ENCODE results near the gene DNER. TPM values are rescaled to one million over a fixed set of nuclear protein-coding genes. Genes with fewer than 3 reads are reported as not detected.

The DNER gene
- total RNA-seq, 3 donors from 2014 or later (not counting 1 experiment from before 2014, with no cell fraction given): not detected

DNA sequence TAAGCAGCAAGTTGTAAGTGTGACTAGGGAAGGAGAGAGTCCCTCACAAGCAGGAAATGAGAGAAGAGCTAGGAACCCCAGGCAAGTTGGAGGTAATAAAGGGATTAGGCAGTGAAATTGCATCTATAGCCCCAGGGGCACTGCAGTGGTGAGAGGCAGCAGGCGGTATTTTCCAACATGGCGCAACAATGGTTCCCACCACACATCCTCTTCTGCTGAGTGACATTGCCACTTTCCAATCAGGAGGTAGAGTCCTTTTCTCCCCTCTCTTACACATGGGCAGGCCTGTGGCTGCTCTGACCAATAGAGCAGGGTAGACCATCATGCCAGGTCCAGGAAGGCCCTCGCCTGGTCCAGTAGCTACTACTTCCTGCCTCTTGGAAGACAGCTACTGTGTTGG lies 86.6 kb downstream of the DNER start:
- intact Hi-C loops (cut with micrococcal nuclease): no loop called here
- Mint-ChIP-seq H3K27ac (no peak overlapping the region), H3K36me3 (no peaks in the 10 kb centered on the region), H3K9me3 (no peaks in the 10 kb centered on the region), H3K27me3 (ENCODE audit: low read depth in 2 of 2) (peaks cover 18 to 19% of the 10 kb centered on the region in 2 donors), H3K4me3 (no peak overlapping the region), H3K4me1 (no peaks in the 10 kb centered on the region)
- no peaks in the 10 kb centered on the region for H3K4me1 ChIP-seq (ENCODE audit: control insufficient read depth, insufficient read depth, low read length)
- DNase-seq (no peak), ATAC-seq (no peak)
- H3K4me3 ChIP-seq (ENCODE audit: low read length): no peak overlapping the region
- H3K27me3 ChIP-seq (ENCODE audit: control insufficient read depth, insufficient read depth, low read length): no peaks in the 10 kb centered on the region
- no peak for TF ChIP-seq CTCF (IDR thresholded peaks at IDR 0.05)
- 63% methylated on average over 3 of the region's 3 CpGs for WGBS (ENCODE audit: insufficient coverage)
- H3K9me3 ChIP-seq (ENCODE audit: control insufficient read depth, insufficient read depth, low read length): no peaks in the 10 kb centered on the region
- H3K27ac ChIP-seq (ENCODE audit: low read length): no peak overlapping the region
- H3K36me3 ChIP-seq (ENCODE audit: control insufficient read depth, insufficient read depth, low read length): no peaks in the 10 kb centered on the region

GRCh38 chr2:229622495-229623355 lies 91.6 kb downstream of the DNER start:
- intact Hi-C loops (cut with micrococcal nuclease): no loop called here
- Mint-ChIP-seq H3K9me3 (no peaks in the 10 kb centered on the region), H3K27me3 (ENCODE audit: low read depth in 2 of 2) (peaks cover 13 to 17% of the 10 kb centered on the region in 2 donors), H3K27ac (no peak overlapping the region), H3K36me3 (no peaks in the 10 kb centered on the region), H3K4me3 (no peak overlapping the region), H3K4me1 (no peaks in the 10 kb centered on the region)
- Histone ChIP-seq H3K36me3 (ENCODE audit: control insufficient read depth, insufficient read depth, low read length) (no peaks in the 10 kb centered on the region), H3K27me3 (ENCODE audit: control insufficient read depth, insufficient read depth, low read length) (no peaks in the 10 kb centered on the region), H3K4me1 (ENCODE audit: control insufficient read depth, insufficient read depth, low read length) (no peaks in the 10 kb centered on the region), H3K4me3 (ENCODE audit: low read length) (no peak overlapping the region), H3K9me3 (ENCODE audit: control insufficient read depth, insufficient read depth, low read length) (no peaks in the 10 kb centered on the region), H3K27ac (ENCODE audit: low read length) (no peak overlapping the region)
- ATAC-seq: no peak
- 94% methylated on average over 11 of the region's 12 CpGs for WGBS (ENCODE audit: insufficient coverage)
- no peak for TF ChIP-seq CTCF (IDR thresholded peaks at IDR 0.05)
- DNase-seq: no peak

- no peaks in the 10 kb centered on the region for H3K36me3 Mint-ChIP-seq
Observed at GRCh38 chr2:229620759-229621158, 93.6 kb downstream of the DNER start.

More at GRCh38 chr2:229620759-229621158, 93.6 kb downstream of the DNER start:
- DNase-seq (no peak), ATAC-seq (no peak)
- Mint-ChIP-seq H3K4me1 (no peaks in the 10 kb centered on the region), H3K27ac (no peak overlapping the region), H3K27me3 (ENCODE audit: low read depth in 2 of 2) (peaks cover 12 to 14% of the 10 kb centered on the region in 2 donors), H3K9me3 (no peaks in the 10 kb centered on the region), H3K4me3 (no peak overlapping the region)
- H3K4me3 ChIP-seq (ENCODE audit: low read length): no peak overlapping the region
- no peaks in the 10 kb centered on the region for H3K9me3 ChIP-seq (ENCODE audit: control insufficient read depth, insufficient read depth, low read length)
- H3K27me3 ChIP-seq (ENCODE audit: control insufficient read depth, insufficient read depth, low read length): no peaks in the 10 kb centered on the region
- intact Hi-C loops (cut with micrococcal nuclease): no loop called here
- H3K27ac ChIP-seq (ENCODE audit: low read length): no peak overlapping the region
- no peaks in the 10 kb centered on the region for H3K4me1 ChIP-seq (ENCODE audit: control insufficient read depth, insufficient read depth, low read length)
- H3K36me3 ChIP-seq (ENCODE audit: control insufficient read depth, insufficient read depth, low read length): no peaks in the 10 kb centered on the region
- no peak for TF ChIP-seq CTCF (IDR thresholded peaks at IDR 0.05)
- 92% methylated on average over 5 of the region's 5 CpGs for WGBS (ENCODE audit: insufficient coverage)

Measured in natural killer cell (primary cell).